Activated CD4-positive, alpha-beta T cell treated with anti-CD3 and anti-CD28 coated beads for 1 hour (primary cell): Measurements from ENCODE around the gene SANBR.

Experiments used
- DNase-seq: peaks from one replicate; pipeline ENCODE4 v3.0.0-alpha.2; 2020

Gene SANBR

GRCh38 chr2:61091485-61091884, 25.8 kb downstream of the SANBR start:
- DNase-seq = no peak

GRCh38 chr2:61096438-61096837, 30.8 kb downstream of the SANBR start:
- DNase-seq = no peak

GRCh38 chr2:61100801-61101200, 35.1 kb downstream of the SANBR start:
- no peak for DNase-seq

- no peak for DNase-seq
These were observed 43.6 kb downstream of the SANBR start for GRCh38 chr2:61109291-61109690.

GRCh38 chr2:61111708-61112107, 46.0 kb downstream of the SANBR start:
- no peak for DNase-seq

GRCh38 chr2:61114147-61114546, 48.5 kb downstream of the SANBR start:
- no peak for DNase-seq
